GM23248 (cell line): Measurements from ENCODE around the gene ARHGAP36. TPM values are rescaled to one million over a fixed set of nuclear protein-coding genes. Genes with fewer than 3 reads are reported as not detected.

ENCODE experiments used
- DNase-seq: peaks from one replicate; pipeline ENCODE4 v3.0.0-alpha.2; 2015
- H2AFZ ChIP-seq: fragments of 200-600 bp; sonication (generic); 2 replicates; pipeline ENCODE4 v1.6.1; 2016; ENCODE audit warnings: antibody characterized with exemption
- H3F3A ChIP-seq: fragments of 200-600 bp; sonication (generic); 2 replicates; pipeline ENCODE4 v1.6.1; 2016; ENCODE audit warnings: mild to moderate bottlenecking, antibody characterized with exemption, mixed run types; ENCODE audit not compliant: insufficient read depth
- H3K27ac ChIP-seq: fragments of 200-600 bp; sonication (generic); 2 replicates; pipeline ENCODE4 v1.5.1; 2016; ENCODE audit warnings: mild to moderate bottlenecking
- H3K27me3 ChIP-seq: fragments of 200-600 bp; sonication (generic); replicated peaks from 2 replicates; pipeline ENCODE4 v1.6.1; 2016; ENCODE audit warnings: mild to moderate bottlenecking; ENCODE audit not compliant: insufficient read depth
- H3K36me3 ChIP-seq: fragments of 200-600 bp; sonication (generic); 2 replicates; pipeline ENCODE4 v1.6.1; 2016; ENCODE audit warnings: low read depth, mild to moderate bottlenecking
- H3K4me1 ChIP-seq: fragments of 200-600 bp; sonication (generic); 2 replicates; pipeline ENCODE4 v1.6.1; 2016; ENCODE audit warnings: mild to moderate bottlenecking; ENCODE audit not compliant: insufficient read depth
- H3K4me2 ChIP-seq: fragments of 200-600 bp; sonication (generic); one replicate; pipeline ENCODE4 v1.6.1; 2016; ENCODE audit warnings: mild to moderate bottlenecking; ENCODE audit not compliant: unreplicated experiment
- H3K4me3 ChIP-seq: fragments of 200-600 bp; sonication (generic); 2 replicates; pipeline ENCODE4 v1.5.1; 2016; ENCODE audit warnings: mild to moderate bottlenecking
- H3K79me2 ChIP-seq: fragments of 200-600 bp; sonication (generic); 2 replicates; pipeline ENCODE4 v1.6.1; 2016; ENCODE audit warnings: mild to moderate bottlenecking; ENCODE audit not compliant: insufficient read depth
- H3K9ac ChIP-seq: fragments of 200-600 bp; sonication (generic); 2 replicates; pipeline ENCODE4 v1.6.1; 2016; ENCODE audit warnings: mild to moderate bottlenecking
- H3K9me2 ChIP-seq: fragments of 200-600 bp; sonication (generic); 2 replicates; pipeline ENCODE4 v1.6.1; 2016; ENCODE audit warnings: mixed run types, mild to moderate bottlenecking, moderate library complexity; ENCODE audit not compliant: insufficient read depth
- H3K9me3 ChIP-seq: fragments of 200-600 bp; sonication (generic); one replicate; pipeline ENCODE4 v1.6.1; 2017; ENCODE audit warnings: low read depth
- H4K20me1 ChIP-seq: fragments of 200-600 bp; sonication (generic); 2 replicates; pipeline ENCODE4 v1.6.0; 2016; ENCODE audit not compliant: insufficient read depth
- EZH2 ChIP-seq: fragments of 200-600 bp; sonication (generic); IDR thresholded peaks from 2 replicates; pipeline ENCODE4 v1.6.1; 2018; ENCODE audit warnings: antibody characterized with exemption, mild to moderate bottlenecking; ENCODE audit not compliant: insufficient read depth, poor library complexity, severe bottlenecking
- EZH2phosphoT487 ChIP-seq: fragments of 200-600 bp; sonication (generic); IDR thresholded peaks from 2 replicates; pipeline ENCODE4 v1.6.1; 2018; ENCODE audit warnings: antibody characterized with exemption, moderate library complexity, mild to moderate bottlenecking, low read depth; ENCODE audit not compliant: insufficient read depth
- WGBS, 2 experiments: methylation state at CpG; one replicate each; pipeline ENCODE4 v1.1.6; 2015 to 2017; ENCODE audit warnings: low lambda C conversion rate in 2 of 2, low coverage in 1 of 2; ENCODE audit errors: missing lambda C conversion rate in 2 of 2; 5-methylcytosine and 5-hydroxymethylcytosine counted together
- in situ Hi-C: fragments of 300-500 bp; cut with MboI; formaldehyde crosslinking; loops from 2 replicates; pipeline ENCODE4 v1.15.0; 2020
- polyA plus RNA-seq: library from polyadenylated mRNA; unstranded; fragments of >200 nt; fragmentation: Nextera tagmentation; extraction: Ambion mirVana; gene quantifications from 2 replicates; pipeline ENCODE4 v1.2.1, GENCODE V29; 2016
- total RNA-seq: library from RNA; depleted of rRNA; stranded (reverse); fragments of >200 nt; shearing (Covaris generic); gene quantifications from 2 replicates; pipeline ENCODE4 v1.2.3, GENCODE V29; 2014

Gene ARHGAP36
- total and polyA plus RNA-seq, 2 experiments from 2014 or later = not detected

DNA sequence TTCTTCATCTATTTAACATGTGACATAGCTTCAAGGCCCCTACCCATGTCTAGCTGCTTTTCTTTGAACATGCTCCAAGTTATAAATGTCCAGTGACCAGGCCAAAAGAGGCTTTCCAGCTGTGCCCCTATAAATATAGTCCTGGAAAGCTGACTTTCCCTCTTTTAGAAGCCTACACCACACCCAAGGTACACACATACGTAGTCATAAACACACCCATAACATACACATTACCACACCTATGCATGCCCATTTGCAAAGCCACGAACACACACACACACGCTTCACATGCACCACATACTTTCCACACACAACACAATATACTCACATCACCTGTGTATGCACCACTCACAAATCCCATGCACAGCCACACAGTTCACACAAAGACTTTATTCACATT, 2.0 kb downstream of the ARHGAP36 start:
- Histone ChIP-seq H3K27ac (no peak overlapping the region), H3K9ac (no peak overlapping the region), H3K27me3 (no peaks in the 10 kb centered on the region), H3K36me3 (no peaks in the 10 kb centered on the region), H3F3A (no peaks in the 10 kb centered on the region), H3K4me1 (no peaks in the 10 kb centered on the region), H2AFZ (no peak overlapping the region), H4K20me1 (no peaks in the 10 kb centered on the region), H3K9me2 (no peaks in the 10 kb centered on the region), H3K79me2 (no peaks in the 10 kb centered on the region), H3K9me3 (no peaks in the 10 kb centered on the region), H3K4me3 (no peak overlapping the region), H3K4me2 (no peak overlapping the region)
- in situ Hi-C loops = no loop called here
- no peak for DNase-seq
- TF ChIP-seq EZH2phosphoT487 (no peak), EZH2 (no peak)
- 11 to 13% methylated on average over 2 to 3 of the region's 3 CpGs for WGBS, 2 experiments

DNA sequence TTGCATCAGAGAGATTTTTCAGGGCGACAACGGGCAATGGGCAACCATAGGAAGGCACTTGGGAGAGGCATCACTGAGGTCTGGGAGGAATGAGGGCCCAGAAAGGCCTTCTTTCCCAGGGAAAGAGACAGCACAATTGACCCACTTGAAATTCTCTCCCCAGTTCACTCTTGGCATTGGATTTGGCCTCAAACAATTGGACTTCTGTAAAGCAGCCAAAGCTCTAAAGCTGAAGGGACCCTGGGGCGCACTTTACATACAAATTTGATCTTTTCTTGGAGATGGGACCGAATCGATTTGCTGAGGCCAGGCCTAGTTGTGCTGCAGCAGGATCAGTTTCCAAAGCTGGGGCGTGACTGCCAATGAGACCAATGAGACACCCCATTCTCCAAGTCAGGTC, 3.2 kb downstream of the ARHGAP36 start:
- WGBS, 2 experiments = 22 to 24% methylated on average over 6 of the region's 6 CpGs

DNA sequence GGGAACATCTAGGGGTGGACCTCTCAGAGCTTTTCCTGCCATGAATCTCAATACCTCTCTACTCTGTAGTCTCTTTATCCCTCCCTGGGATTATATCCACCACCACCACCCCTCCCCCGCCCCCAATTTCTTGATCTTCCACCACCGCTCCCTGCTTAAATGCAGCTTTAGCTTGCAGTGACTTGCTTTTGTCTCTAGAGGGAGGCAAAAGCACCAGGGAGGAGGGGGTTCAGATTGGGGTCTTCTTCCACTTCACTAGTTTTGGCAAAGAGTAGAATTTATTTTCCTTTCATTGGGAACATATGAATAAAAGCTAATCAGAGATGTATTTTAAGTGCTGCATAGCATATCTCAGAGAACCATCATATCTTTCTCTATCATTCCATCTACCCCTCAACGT, 5.5 kb downstream of the ARHGAP36 start:
- TF ChIP-seq EZH2 = no peak
- TF ChIP-seq EZH2phosphoT487 = no peak
- Histone ChIP-seq H3K27ac (no peak overlapping the region), H4K20me1 (no peaks in the 10 kb centered on the region), H3K9me2 (no peaks in the 10 kb centered on the region), H2AFZ (no peak overlapping the region), H3K79me2 (no peaks in the 10 kb centered on the region), H3K9me3 (no peaks in the 10 kb centered on the region), H3F3A (no peaks in the 10 kb centered on the region), H3K4me2 (no peak overlapping the region), H3K27me3 (no peaks in the 10 kb centered on the region), H3K36me3 (no peaks in the 10 kb centered on the region), H3K9ac (no peak overlapping the region), H3K4me3 (no peak overlapping the region), H3K4me1 (no peaks in the 10 kb centered on the region)
- WGBS, 2 experiments = 0% methylated on average over 2 to 3 of the region's 3 CpGs
- in situ Hi-C loops = no loop called here
- no peak for DNase-seq

More for the DNA sequence above, 3.2 kb downstream of the ARHGAP36 start:
- no peak overlapping the region for H3K4me2 ChIP-seq
- no peaks in the 10 kb centered on the region for H3K9me3 ChIP-seq
- no peaks in the 10 kb centered on the region for H3K36me3 ChIP-seq
- DNase-seq = no peak
- no peak overlapping the region for H3K4me3 ChIP-seq
- no peak overlapping the region for H3K9ac ChIP-seq
- in situ Hi-C loops = no loop called here
- no peak overlapping the region for H3K27ac ChIP-seq
- H3K27me3 ChIP-seq = no peaks in the 10 kb centered on the region
- no peaks in the 10 kb centered on the region for H3F3A ChIP-seq
- TF ChIP-seq EZH2phosphoT487 (no peak), EZH2 (no peak)
- no peaks in the 10 kb centered on the region for H4K20me1 ChIP-seq
- no peaks in the 10 kb centered on the region for H3K79me2 ChIP-seq
- no peaks in the 10 kb centered on the region for H3K9me2 ChIP-seq
- no peaks in the 10 kb centered on the region for H3K4me1 ChIP-seq
- no peak overlapping the region for H2AFZ ChIP-seq

DNA sequence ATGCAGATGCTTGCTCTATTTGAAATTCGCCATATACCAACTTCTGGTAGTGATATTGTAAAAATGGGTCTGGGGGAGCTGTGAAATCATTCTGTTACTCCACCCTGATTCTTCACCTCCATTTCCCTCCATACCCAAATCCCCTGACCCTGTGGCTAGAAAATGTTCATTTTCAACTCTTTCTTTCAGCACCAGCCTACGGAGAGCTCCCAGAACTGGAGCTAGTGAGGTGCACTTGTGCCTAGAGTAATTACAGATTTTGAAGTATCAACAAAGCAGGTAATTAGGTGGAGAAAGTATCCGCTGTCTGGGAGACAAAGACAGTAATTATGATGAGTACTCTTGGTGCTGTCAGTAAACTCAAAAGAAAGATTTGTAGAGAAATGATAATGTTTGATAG, 8.1 kb downstream of the ARHGAP36 start:
- 13 to 17% methylated on average over 3 of the region's 3 CpGs for WGBS, 2 experiments
- no peaks in the 10 kb centered on the region for H3K9me3 ChIP-seq
- in situ Hi-C loops = no loop called here

DNA sequence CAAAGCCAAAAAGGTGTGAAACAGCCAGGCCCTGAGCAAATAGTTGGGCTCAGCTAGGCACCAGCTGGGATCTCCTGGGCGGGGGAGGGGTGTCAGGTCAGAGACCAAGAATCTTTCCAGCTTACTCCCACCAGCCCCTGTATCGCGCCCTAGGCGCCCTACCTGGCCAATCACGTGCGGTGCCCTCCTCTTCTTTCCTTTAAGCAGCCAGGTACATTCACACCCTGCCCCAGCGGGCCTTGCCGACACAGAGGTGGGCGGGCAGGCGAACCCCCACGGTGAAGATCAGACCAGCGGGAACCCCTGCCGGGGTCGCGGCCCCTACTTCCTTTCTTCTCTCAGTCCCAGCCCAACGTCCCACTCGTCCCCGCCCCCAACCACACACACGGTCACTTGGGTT, 9.1 kb downstream of the ARHGAP36 start:
- no peaks in the 10 kb centered on the region for H3K79me2 ChIP-seq
- no peaks in the 10 kb centered on the region for H3F3A ChIP-seq
- no peaks in the 10 kb centered on the region for H4K20me1 ChIP-seq
- H3K9ac ChIP-seq = no peak overlapping the region
- in situ Hi-C loops = no loop called here
- no peak for TF ChIP-seq EZH2
- TF ChIP-seq EZH2phosphoT487 = no peak
- no peaks in the 10 kb centered on the region for H3K36me3 ChIP-seq
- no peaks in the 10 kb centered on the region for H3K4me1 ChIP-seq
- 0% methylated on average over 2 to 13 of the region's 19 CpGs for WGBS, 2 experiments
- H3K9me2 ChIP-seq = no peaks in the 10 kb centered on the region
- no peak overlapping the region for H3K4me2 ChIP-seq
- DNase-seq = no peak
- no peaks in the 10 kb centered on the region for H3K27me3 ChIP-seq
- no peak overlapping the region for H2AFZ ChIP-seq
- H3K4me3 ChIP-seq = no peak overlapping the region
- no peak overlapping the region for H3K27ac ChIP-seq
- no peaks in the 10 kb centered on the region for H3K9me3 ChIP-seq

More for the DNA sequence above, 8.1 kb downstream of the ARHGAP36 start:
- H3K27me3 ChIP-seq = no peaks in the 10 kb centered on the region
- no peaks in the 10 kb centered on the region for H4K20me1 ChIP-seq
- H2AFZ ChIP-seq = no peak overlapping the region
- DNase-seq = no peak
- TF ChIP-seq EZH2phosphoT487 = no peak
- no peak for TF ChIP-seq EZH2
- H3K4me3 ChIP-seq = no peak overlapping the region
- no peaks in the 10 kb centered on the region for H3K9me2 ChIP-seq
- H3F3A ChIP-seq = no peaks in the 10 kb centered on the region
- H3K79me2 ChIP-seq = no peaks in the 10 kb centered on the region
- no peak overlapping the region for H3K27ac ChIP-seq
- H3K9ac ChIP-seq = no peak overlapping the region
- no peaks in the 10 kb centered on the region for H3K36me3 ChIP-seq
- H3K4me1 ChIP-seq = no peaks in the 10 kb centered on the region
- no peak overlapping the region for H3K4me2 ChIP-seq
